ENCODE data around the gene HELLS.
"Not testable (repeated sequence)": the region's sequence is repeated elsewhere in the genome, so short reads cannot be mapped to it uniquely, and the experiment has no call there.

The HELLS gene

GRCh38 chr10:94607111-94607510 is 61.5 kb downstream of the HELLS start:
- DNase-seq (ENCODE audit: low spot score), result no peak

- no peak for DNase-seq (ENCODE audit: low spot score)
These were observed 63.0 kb downstream of the HELLS start for GRCh38 chr10:94608559-94608958.

- DNase-seq (ENCODE audit: low spot score), result no peak
These were observed 69.0 kb downstream of the HELLS start for GRCh38 chr10:94614558-94614957.

- DNase-seq (ENCODE audit: low spot score), result no peak
These were observed 71.9 kb downstream of the HELLS start for GRCh38 chr10:94617389-94617944.

- no peak for DNase-seq (ENCODE audit: low spot score)
These were observed 77.1 kb downstream of the HELLS start for GRCh38 chr10:94622666-94623205.

- DNase-seq (ENCODE audit: low spot score), result no peak
These were observed 78.0 kb downstream of the HELLS start for GRCh38 chr10:94623572-94623971.

- DNase-seq (ENCODE audit: low spot score), result no peak
These were observed 80.9 kb downstream of the HELLS start for GRCh38 chr10:94626476-94626875.

GRCh38 chr10:94627511-94627910 is 81.9 kb downstream of the HELLS start:
- DNase-seq (ENCODE audit: low spot score), result no peak

GRCh38 chr10:94630017-94630688 is 84.6 kb downstream of the HELLS start:
- peak; percentile 44 for DNase-seq (ENCODE audit: low spot score)

GRCh38 chr10:94631077-94631875 is 85.7 kb downstream of the HELLS start:
- DNase-seq (ENCODE audit: low spot score), result no peak

GRCh38 chr10:94632954-94633353 is 87.4 kb downstream of the HELLS start:
- no peak for DNase-seq (ENCODE audit: low spot score)

GRCh38 chr10:94638097-94638496 is 92.5 kb downstream of the HELLS start:
- not testable (repeated sequence) for DNase-seq (ENCODE audit: low spot score)

GRCh38 chr10:94639902-94640301 is 94.3 kb downstream of the HELLS start:
- peak; percentile 5 for DNase-seq (ENCODE audit: low spot score)

- peak; percentile 84 for DNase-seq (ENCODE audit: low spot score)
These were observed 95.0 kb downstream of the HELLS start for GRCh38 chr10:94640562-94640961.

GRCh38 chr10:94641480-94641879 is 95.9 kb downstream of the HELLS start:
- DNase-seq (ENCODE audit: low spot score), result peak; percentile 27

- DNase-seq (ENCODE audit: low spot score), result no peak
These were observed 98.8 kb downstream of the HELLS start for GRCh38 chr10:94644352-94644751.

- DNase-seq (ENCODE audit: low spot score), result no peak
These were observed 99.7 kb downstream of the HELLS start for GRCh38 chr10:94645285-94645684.

Data from SK-N-DZ (cell line).